ENCODE results near the gene TFR2.

DNA sequence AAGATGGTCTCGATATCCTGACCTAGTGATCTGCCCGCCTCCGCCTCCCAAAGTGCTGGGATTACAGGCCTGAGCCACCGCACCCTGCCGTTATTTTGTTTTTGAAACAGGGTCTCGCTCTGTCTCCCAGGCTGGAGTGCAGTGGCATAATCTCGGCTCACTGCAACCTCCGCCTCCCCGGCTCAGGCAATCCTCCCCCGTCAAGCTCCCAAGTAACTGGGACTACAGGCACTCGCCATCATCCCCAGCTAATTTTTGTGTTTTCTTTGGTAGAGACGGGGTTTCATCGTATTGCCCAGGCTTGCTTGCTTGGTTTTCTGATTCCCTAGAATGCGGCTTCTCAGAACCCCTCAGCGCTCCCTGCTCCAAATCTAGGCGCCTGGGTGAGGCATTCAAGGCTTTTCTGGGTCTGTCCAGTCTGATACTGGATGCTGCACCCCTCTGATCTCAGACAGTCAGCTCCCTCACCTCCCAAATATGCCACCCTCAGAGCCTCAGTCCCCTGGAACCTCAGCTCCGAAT lies 1.3 kb downstream of the TFR2 start:
- TF ChIP-seq SUZ12 (IDR thresholded peaks at IDR 0.05; ENCODE audit: extremely low read depth, insufficient read depth, insufficient read length) (no peak), ZNF274 (IDR thresholded peaks at IDR 0.05; ENCODE audit: low read depth, low read length) (no peak)
